ENCODE measurements around the gene VIM. TPM values are rescaled to one million over a fixed set of nuclear protein-coding genes. Genes with fewer than 3 reads are reported as not detected.

The VIM gene
- total RNA-seq, 2 experiments from 2014 or later: 2,572 to 2,607 TPM

DNA sequence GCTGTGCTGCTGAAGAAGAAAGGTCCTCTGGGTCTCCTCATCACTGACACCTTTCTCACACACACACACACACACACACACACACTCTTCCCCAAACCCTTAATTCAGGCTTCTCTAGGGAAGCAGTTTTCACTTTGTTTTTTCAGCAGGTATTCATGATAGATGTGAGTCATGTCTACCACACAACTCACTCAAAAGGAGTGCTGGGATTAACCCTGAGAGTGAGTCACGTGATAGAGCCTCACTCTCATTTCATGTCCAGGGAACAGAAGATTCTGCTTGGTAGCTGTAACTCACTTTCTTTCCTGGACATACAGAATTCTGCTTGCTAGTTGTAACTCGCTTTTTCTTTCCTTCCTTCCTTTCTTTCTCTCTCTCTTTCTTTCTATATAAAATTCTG lies 45.4 kb downstream of the VIM start:
- no peak for DNase-seq

GRCh38 chr10:17276756-17277424 lies 48.8 kb downstream of the VIM start:
- CTCF ChIA-PET: interaction anchor here (0.5 to 0.9 kb wide), 2 partner anchors 10 to 459 kb away, joined by 3 to 4 read pairs; no protein-coding TSS in a partner anchor
- peaks cover 4% of the 10 kb centered on the region for H3K27me3 Mint-ChIP-seq
- peaks cover 2% of the 10 kb centered on the region for H3K4me1 Mint-ChIP-seq
- H3K36me3 Mint-ChIP-seq (ENCODE audit: low read depth): no peaks in the 10 kb centered on the region
- POLR2A ChIA-PET: interaction anchor here (1.0 kb wide), 1 partner anchor 20 kb away, joined by 3 read pairs; no protein-coding TSS in a partner anchor
- H3K27ac Mint-ChIP-seq: no peak overlapping the region
- no peak overlapping the region for H3K4me3 Mint-ChIP-seq
- peaks cover 4% of the 10 kb centered on the region for H3K9me3 Mint-ChIP-seq
- no peak for DNase-seq

More for the DNA sequence above, 45.4 kb downstream of the VIM start:
- no peak overlapping the region for H3K4me3 Mint-ChIP-seq
- no peaks in the 10 kb centered on the region for H3K36me3 Mint-ChIP-seq (ENCODE audit: low read depth)
- ChIA-PET POLR2A (no interaction called here), CTCF (no interaction called here)
- H3K9me3 Mint-ChIP-seq: no peaks in the 10 kb centered on the region
- H3K27me3 Mint-ChIP-seq: peaks cover 11% of the 10 kb centered on the region
- H3K27ac Mint-ChIP-seq: no peak overlapping the region
- peaks cover 2% of the 10 kb centered on the region for H3K4me1 Mint-ChIP-seq

GRCh38 chr10:17278607-17279240 lies 50.7 kb downstream of the VIM start:
- no peak overlapping the region for H3K27ac Mint-ChIP-seq
- CTCF ChIA-PET: no interaction called here
- H3K9me3 Mint-ChIP-seq: peaks cover 7% of the 10 kb centered on the region
- no peaks in the 10 kb centered on the region for H3K36me3 Mint-ChIP-seq (ENCODE audit: low read depth)
- no peak overlapping the region for H3K4me3 Mint-ChIP-seq
- H3K4me1 Mint-ChIP-seq: peaks cover 1% of the 10 kb centered on the region
- no peak for DNase-seq
- POLR2A ChIA-PET: no interaction called here
- peaks cover 7% of the 10 kb centered on the region for H3K27me3 Mint-ChIP-seq

DNA sequence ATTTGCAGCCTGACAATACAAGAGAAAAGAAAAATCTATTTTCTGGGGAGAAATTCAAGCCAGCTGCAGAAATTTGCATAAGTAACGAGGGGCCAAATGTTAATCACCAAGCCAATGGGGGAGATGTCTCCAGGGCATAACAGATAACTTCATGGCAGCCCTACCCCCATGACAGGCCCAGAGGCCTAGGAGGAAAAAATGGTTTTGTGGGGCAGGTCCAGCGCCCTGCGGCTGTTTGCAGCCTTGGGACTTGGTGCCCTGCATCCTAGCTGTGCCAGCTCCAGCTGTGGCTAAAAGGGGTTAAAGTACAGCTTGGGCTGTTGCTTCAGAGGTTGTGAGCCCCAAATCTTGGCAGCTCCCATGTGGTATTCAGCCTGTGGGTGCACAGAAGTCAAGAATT lies 54.3 kb downstream of the VIM start:
- no peak for DNase-seq
- CTCF ChIA-PET: no interaction called here
- POLR2A ChIA-PET: no interaction called here
- Mint-ChIP-seq H3K9me3 (peaks cover 7% of the 10 kb centered on the region), H3K27me3 (peaks cover 8% of the 10 kb centered on the region), H3K4me3 (no peak overlapping the region), H3K36me3 (ENCODE audit: low read depth) (no peaks in the 10 kb centered on the region), H3K27ac (no peak overlapping the region), H3K4me1 (no peaks in the 10 kb centered on the region)

GRCh38 chr10:17286562-17287550 lies 58.8 kb downstream of the VIM start:
- Mint-ChIP-seq H3K9me3 (peaks cover 4% of the 10 kb centered on the region), H3K27me3 (peaks cover 29% of the 10 kb centered on the region), H3K36me3 (ENCODE audit: low read depth) (no peaks in the 10 kb centered on the region), H3K4me1 (no peaks in the 10 kb centered on the region), H3K4me3 (no peak overlapping the region), H3K27ac (no peak overlapping the region)
- ChIA-PET POLR2A (no interaction called here), CTCF (no interaction called here)
- no peak for DNase-seq

Other genes with a start within 250 kb of the VIM start
- gene CUBN, start 98.4 kb upstream of the VIM start, total RNA-seq: under 1 TPM; 0.80 to 0.81 TPM
- 10 to 100 TPM; 12.3 to 12.7 TPM for gene TRDMT1, start 26.6 kb upstream of the VIM start, total RNA-seq
- under 1 TPM; 0.93 to 0.95 TPM for gene ST8SIA6, start 226.4 kb downstream of the VIM start, total RNA-seq

Measured in activated CD4-positive, alpha-beta memory T cell treated with anti-CD3 and anti-CD28 coated beads, Interleukin-2, amount 10 ng/mL, durations not matched to agents 7 days and 5 days (primary cell).